Pancreas (tissue), 10 donors: ENCODE data around the gene BLOC1S5. TPM values are rescaled to one million over a fixed set of nuclear protein-coding genes. Genes with fewer than 3 reads are reported as not detected.

Experiments used
- ATAC-seq, 4 donors: fragments of 200-7000 bp; cut with Tn5 transposase; one replicate each; pipeline versions ENCODE4 v1.8.0 to v1.9.1; 2020; ENCODE audit warnings: mild to moderate bottlenecking in 4 of 4, moderate library complexity in 4 of 4
- DNase-seq, 6 donors: peaks; one replicate each; pipeline ENCODE4 v3.0.0-alpha.2; 2020
- FAIRE-seq: peaks from 2 replicates; lab custom pipeline; 2012; peaks lifted over from hg19 to GRCh38; lab: Jason Lieb, UNC
- H3K27ac ChIP-seq, 4 donors: fragments of 200-600 bp; sonication (generic); 1 replicate in 3 of 4; 2 replicates in 1 of 4; pipeline versions ENCODE4 v1.5.0 to v1.8.0; 2020
- H3K27me3 ChIP-seq, 4 donors: fragments of 200-600 bp; one replicate each; pipeline ENCODE4 v1.8.0; 2021
- H3K36me3 ChIP-seq, 3 donors: fragments of 200-600 bp; sonication (generic) in 1 of 3; one replicate each; pipeline versions ENCODE4 v1.5.0 to v1.8.0; 2020 to 2021
- H3K4me1 ChIP-seq, 3 donors: fragments of 200-600 bp; one replicate each; pipeline ENCODE4 v1.8.0; 2021
- H3K4me3 ChIP-seq, 4 donors: fragments of 200-600 bp; sonication (generic) in 2 of 4; one replicate each; pipeline versions ENCODE4 v1.5.0 to v1.8.0; 2020 to 2021
- H3K9me3 ChIP-seq, 4 donors: fragments of 200-600 bp; one replicate each; pipeline ENCODE4 v1.8.0; 2021
- CTCF ChIP-seq, 4 donors: fragments of 200-600 bp; sonication (generic) in 3 of 4; IDR thresholded peaks; one replicate each; pipeline versions ENCODE4 v1.5.0 to v1.8.0; 2021; ENCODE audit warnings: antibody characterized with exemption in 4 of 4
- WGBS, 2 donors: extraction: QIAGEN DNeasy Blood & Tissue Kit; methylation state at CpG; one replicate each; pipeline ENCODE4 v1.1.7; 2013; 5-methylcytosine and 5-hydroxymethylcytosine counted together
- intact Hi-C, 3 donors: fragments of 100-400 bp; cut with DNase I; formaldehyde crosslinking; loops; one replicate each; pipeline versions ENCODE4 v1.11.1 to v1.14.2; 2022
- polyA plus RNA-seq, 2 donors: library from polyadenylated mRNA; stranded (reverse); fragments of 200-250 nt; gene quantifications; one replicate each; pipeline ENCODE4 v1.2.3, GENCODE V29; 2013
- total RNA-seq, 6 donors: library from RNA; stranded (reverse); fragmentation: NEBNext Ultra II Directional in 4 of 6; extraction: Animal tissue kit (Norgen Biotek cat#: 25700) in 4 of 6; gene quantifications; one replicate each; pipeline versions ENCODE4 v1.2.1 to v1.2.4, GENCODE V29; 2021 to 2023
- donor health status: healthy with polysubstance abuse.
- donor health status: DM: no; HTN: no; CAD: no; lungs with moderate emphysema.
- donor health status: DM: no; HTN: no; CAD: no.
- donor health status: control.
- donor health status: control.
- donor health status: Bipolar disorder and iron deficiency.
- donor health status: DM: yes; HTN: yes; CAD: no.
- donor health status: DM: no; HTN: no; CAD: no.
- donor health status: DM: no; HTN: no; CAD: no.
- donor health status: DM: yes; HTN: yes; CAD: no.

Gene BLOC1S5
- total and polyA plus RNA-seq, 8 donors = 2.6 to 9.0 (median 4.5) TPM

GRCh38 chr6:8108759-8109539 is 44.8 kb upstream of the BLOC1S5 start:
- 66 to 70% methylated on average over 13 of the region's 13 CpGs for WGBS, 2 donors
- Histone ChIP-seq H3K36me3 (no peaks in the 10 kb centered on the region), H3K27me3 (no peaks in the 10 kb centered on the region), H3K4me1 (no peaks in the 10 kb centered on the region), H3K9me3 (no peaks in the 10 kb centered on the region), H3K4me3 (no peak overlapping the region), H3K27ac (no peak overlapping the region)
- no peak for TF ChIP-seq CTCF (IDR thresholded peaks at IDR 0.05)
- no peak for FAIRE-seq
- no peak for DNase-seq
- intact Hi-C loops = no loop called here
- ATAC-seq = no peak

DNA sequence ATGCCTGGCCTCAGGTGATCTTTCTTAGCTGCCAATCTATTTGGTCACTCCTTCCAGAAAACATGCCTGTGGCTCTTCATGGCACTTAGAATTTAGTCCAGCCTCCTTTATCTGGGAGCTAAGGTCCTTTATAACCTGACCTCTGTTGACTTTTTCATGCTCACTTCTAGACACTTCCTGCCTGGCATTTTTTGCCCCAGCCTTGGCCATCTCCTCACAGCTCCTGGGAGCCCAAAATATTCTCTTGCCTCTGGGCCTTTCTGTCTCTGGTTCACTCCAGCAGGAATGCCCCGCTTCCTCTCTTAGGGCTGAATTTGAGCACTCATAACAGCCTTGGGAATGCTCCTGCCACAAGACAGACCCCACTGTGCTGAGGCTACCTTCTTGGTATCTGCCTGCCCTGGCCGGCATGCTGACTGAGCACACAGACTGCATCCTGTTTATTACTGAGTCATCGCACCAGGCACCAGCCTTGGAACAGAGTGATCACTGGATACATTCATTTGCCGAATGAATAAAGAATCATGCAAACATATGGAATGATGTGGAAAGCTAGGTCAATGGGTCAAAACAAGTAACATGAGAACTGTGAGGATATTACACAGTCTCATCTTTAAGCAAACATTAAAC is 44.0 kb upstream of the BLOC1S5 start:
- ATAC-seq (no peak), FAIRE-seq (no peak), DNase-seq (no peak)
- intact Hi-C loops = no loop called here
- H3K36me3 ChIP-seq = no peaks in the 10 kb centered on the region
- H3K4me3 ChIP-seq = no peak overlapping the region
- H3K27me3 ChIP-seq = no peaks in the 10 kb centered on the region
- WGBS, 2 donors = 70 to 79% methylated on average over 4 of the region's 4 CpGs
- TF ChIP-seq CTCF (IDR thresholded peaks at IDR 0.05) = no peak
- no peaks in the 10 kb centered on the region for H3K9me3 ChIP-seq
- no peak overlapping the region for H3K27ac ChIP-seq
- no peaks in the 10 kb centered on the region for H3K4me1 ChIP-seq

- no peak for TF ChIP-seq CTCF (IDR thresholded peaks at IDR 0.05)
- intact Hi-C loops = no loop called here
- no peaks in the 10 kb centered on the region for H3K27me3 ChIP-seq
- no peak overlapping the region for H3K27ac ChIP-seq
- H3K9me3 ChIP-seq = no peaks in the 10 kb centered on the region
- no peak for FAIRE-seq
- no peak overlapping the region for H3K4me3 ChIP-seq
- no peak for ATAC-seq
- peaks cover 0 to 1% (median under 1%) of the 10 kb centered on the region in 3 donors for H3K4me1 ChIP-seq
- no peaks in the 10 kb centered on the region for H3K36me3 ChIP-seq
- no peak for DNase-seq
These were observed 41.6 kb upstream of the BLOC1S5 start for GRCh38 chr6:8105791-8106190.

DNA sequence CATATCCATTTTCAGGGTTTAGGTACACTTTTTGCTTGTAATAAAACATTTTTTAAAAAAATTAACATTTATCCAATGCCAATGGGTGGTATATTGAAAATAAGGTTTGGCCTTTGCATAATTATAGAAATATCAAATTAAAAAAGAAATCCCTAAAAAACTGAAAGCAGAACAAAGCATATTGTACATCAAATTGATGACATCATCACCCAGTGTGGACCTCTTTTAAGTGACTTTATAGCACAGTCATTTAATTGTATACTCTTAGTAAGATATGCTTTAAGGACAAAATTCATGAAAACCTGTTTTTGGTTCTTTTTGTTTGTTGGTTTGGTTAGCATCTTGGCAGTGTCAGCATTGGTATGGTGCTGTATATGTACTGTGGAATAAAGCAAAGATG is 39.5 kb upstream of the BLOC1S5 start:
- no peak for TF ChIP-seq CTCF (IDR thresholded peaks at IDR 0.05)
- DNase-seq (no peak), ATAC-seq (no peak), FAIRE-seq (no peak)
- H3K36me3 ChIP-seq = no peaks in the 10 kb centered on the region
- H3K27ac ChIP-seq = no peak overlapping the region
- intact Hi-C loops = no loop called here
- no peak overlapping the region for H3K4me3 ChIP-seq
- peaks cover 0 to 12% (median 8%) of the 10 kb centered on the region in 3 donors for H3K4me1 ChIP-seq
- no peaks in the 10 kb centered on the region for H3K9me3 ChIP-seq
- H3K27me3 ChIP-seq = no peaks in the 10 kb centered on the region
